Measurements from ENCODE around the gene EGFR. TPM values are rescaled to one million over a fixed set of nuclear protein-coding genes. Genes with fewer than 3 reads are reported as not detected.

The EGFR gene
- total RNA-seq, 4 donors from 2014 or later = 79.3 to 125 (median 110) TPM

DNA sequence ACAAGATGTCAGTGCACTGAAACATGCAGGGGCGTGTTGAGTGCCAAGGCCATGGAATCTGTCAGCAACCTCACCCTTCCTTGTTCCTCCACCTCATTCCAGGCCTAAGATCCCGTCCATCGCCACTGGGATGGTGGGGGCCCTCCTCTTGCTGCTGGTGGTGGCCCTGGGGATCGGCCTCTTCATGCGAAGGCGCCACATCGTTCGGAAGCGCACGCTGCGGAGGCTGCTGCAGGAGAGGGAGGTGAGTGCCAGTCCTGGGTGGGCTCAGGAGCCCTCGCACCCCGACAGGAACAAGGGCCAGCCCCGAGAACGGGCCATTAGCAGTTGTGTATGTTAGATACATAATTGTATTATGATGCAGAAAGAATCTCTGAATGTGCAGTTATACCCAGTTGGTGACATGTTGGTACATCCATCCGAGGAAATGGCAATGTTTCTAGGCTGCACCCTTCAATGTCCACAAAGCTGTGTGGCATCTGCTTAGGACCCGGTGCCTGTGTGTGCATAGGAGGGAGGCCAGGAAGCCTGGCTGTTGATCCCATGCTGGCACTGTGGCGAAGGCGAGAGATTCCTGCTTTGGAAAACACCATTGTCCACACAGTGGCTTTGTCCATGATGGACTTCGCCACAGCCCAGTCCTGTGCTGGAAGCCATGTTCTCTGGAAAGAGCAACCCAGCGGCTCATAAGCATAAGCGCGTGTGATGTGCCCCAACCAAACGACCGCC, 154.2 kb downstream of the EGFR start:
- H3K4me3 ChIP-seq = no peak overlapping the region
- intact Hi-C loops (cut with DNase I) = no loop called here
- no peak for TF ChIP-seq POLR2A (IDR thresholded peaks at IDR 0.05; ENCODE audit: low read depth)
- TF ChIP-seq POLR2AphosphoS5 (IDR thresholded peaks at IDR 0.05) = no peak
- TF ChIP-seq, protein P1, sequence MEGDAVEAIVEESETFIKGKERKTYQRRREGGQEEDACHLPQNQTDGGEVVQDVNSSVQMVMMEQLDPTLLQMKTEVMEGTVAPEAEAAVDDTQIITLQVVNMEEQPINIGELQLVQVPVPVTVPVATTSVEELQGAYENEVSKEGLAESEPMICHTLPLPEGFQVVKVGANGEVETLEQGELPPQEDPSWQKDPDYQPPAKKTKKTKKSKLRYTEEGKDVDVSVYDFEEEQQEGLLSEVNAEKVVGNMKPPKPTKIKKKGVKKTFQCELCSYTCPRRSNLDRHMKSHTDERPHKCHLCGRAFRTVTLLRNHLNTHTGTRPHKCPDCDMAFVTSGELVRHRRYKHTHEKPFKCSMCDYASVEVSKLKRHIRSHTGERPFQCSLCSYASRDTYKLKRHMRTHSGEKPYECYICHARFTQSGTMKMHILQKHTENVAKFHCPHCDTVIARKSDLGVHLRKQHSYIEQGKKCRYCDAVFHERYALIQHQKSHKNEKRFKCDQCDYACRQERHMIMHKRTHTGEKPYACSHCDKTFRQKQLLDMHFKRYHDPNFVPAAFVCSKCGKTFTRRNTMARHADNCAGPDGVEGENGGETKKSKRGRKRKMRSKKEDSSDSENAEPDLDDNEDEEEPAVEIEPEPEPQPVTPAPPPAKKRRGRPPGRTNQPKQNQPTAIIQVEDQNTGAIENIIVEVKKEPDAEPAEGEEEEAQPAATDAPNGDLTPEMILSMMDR (IDR thresholded peaks at IDR 0.05) = no peak
- TF ChIP-seq EP300 (IDR thresholded peaks at IDR 0.05) = no peak
- H3K9me3 ChIP-seq = no peaks in the 10 kb centered on the region
- 94% methylated on average over 20 of the region's 25 CpGs for WGBS
- H3K27me3 ChIP-seq = no peaks in the 10 kb centered on the region
- no peak overlapping the region for H3K27ac ChIP-seq (replicated peaks in 1 of 4)
- peaks cover 45 to 78% (median 55%) of the 10 kb centered on the region in 4 donors for H3K36me3 ChIP-seq
- H3K4me1 ChIP-seq = peaks cover 7 to 13% (median 12%) of the 10 kb centered on the region in 4 donors
- no peak for DNase-seq (ENCODE audit: extremely low spot score)

DNA sequence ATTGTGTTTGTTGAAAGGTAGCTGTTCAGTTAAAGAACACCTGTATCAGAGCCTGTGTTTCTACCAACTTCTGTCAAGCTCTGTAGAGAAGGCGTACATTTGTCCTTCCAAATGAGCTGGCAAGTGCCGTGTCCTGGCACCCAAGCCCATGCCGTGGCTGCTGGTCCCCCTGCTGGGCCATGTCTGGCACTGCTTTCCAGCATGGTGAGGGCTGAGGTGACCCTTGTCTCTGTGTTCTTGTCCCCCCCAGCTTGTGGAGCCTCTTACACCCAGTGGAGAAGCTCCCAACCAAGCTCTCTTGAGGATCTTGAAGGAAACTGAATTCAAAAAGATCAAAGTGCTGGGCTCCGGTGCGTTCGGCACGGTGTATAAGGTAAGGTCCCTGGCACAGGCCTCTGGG, 154.9 kb downstream of the EGFR start:
- no peak overlapping the region for H3K4me3 ChIP-seq
- H3K27ac ChIP-seq (replicated peaks in 1 of 4) = no peak overlapping the region
- no peak for DNase-seq (ENCODE audit: extremely low spot score)
- peaks cover 45 to 81% (median 55%) of the 10 kb centered on the region in 4 donors for H3K36me3 ChIP-seq
- H3K27me3 ChIP-seq = no peaks in the 10 kb centered on the region
- intact Hi-C loops (cut with DNase I) = no loop called here
- no peaks in the 10 kb centered on the region for H3K9me3 ChIP-seq
- peaks cover 7 to 19% (median 19%) of the 10 kb centered on the region in 4 donors for H3K4me1 ChIP-seq
- WGBS = 90% methylated on average over 6 of the region's 7 CpGs
- TF ChIP-seq POLR2AphosphoS5 (IDR thresholded peaks at IDR 0.05) (no peak), EP300 (IDR thresholded peaks at IDR 0.05) (no peak), POLR2A (IDR thresholded peaks at IDR 0.05; ENCODE audit: low read depth) (no peak)
- TF ChIP-seq, protein P1 (IDR thresholded peaks at IDR 0.05) = no peak

DNA sequence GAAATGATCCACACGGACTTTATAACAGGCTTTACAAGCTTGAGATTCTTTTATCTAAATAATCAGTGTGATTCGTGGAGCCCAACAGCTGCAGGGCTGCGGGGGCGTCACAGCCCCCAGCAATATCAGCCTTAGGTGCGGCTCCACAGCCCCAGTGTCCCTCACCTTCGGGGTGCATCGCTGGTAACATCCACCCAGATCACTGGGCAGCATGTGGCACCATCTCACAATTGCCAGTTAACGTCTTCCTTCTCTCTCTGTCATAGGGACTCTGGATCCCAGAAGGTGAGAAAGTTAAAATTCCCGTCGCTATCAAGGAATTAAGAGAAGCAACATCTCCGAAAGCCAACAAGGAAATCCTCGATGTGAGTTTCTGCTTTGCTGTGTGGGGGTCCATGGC, 155.6 kb downstream of the EGFR start:
- peaks cover 7 to 27% (median 26%) of the 10 kb centered on the region in 4 donors for H3K4me1 ChIP-seq
- TF ChIP-seq, protein P1 (IDR thresholded peaks at IDR 0.05) = no peak
- no peak for TF ChIP-seq EP300 (IDR thresholded peaks at IDR 0.05)
- TF ChIP-seq POLR2AphosphoS5 (IDR thresholded peaks at IDR 0.05) = no peak
- no peak for TF ChIP-seq POLR2A (IDR thresholded peaks at IDR 0.05; ENCODE audit: low read depth)
- intact Hi-C loops (cut with DNase I) = no loop called here
- no peaks in the 10 kb centered on the region for H3K27me3 ChIP-seq
- no peak for DNase-seq (ENCODE audit: extremely low spot score)
- H3K36me3 ChIP-seq = peaks cover 45 to 84% (median 62%) of the 10 kb centered on the region in 4 donors
- 91% methylated on average over 12 of the region's 12 CpGs for WGBS
- no peak overlapping the region for H3K4me3 ChIP-seq
- no peaks in the 10 kb centered on the region for H3K9me3 ChIP-seq
- no peak overlapping the region for H3K27ac ChIP-seq (replicated peaks in 1 of 4)

DNA sequence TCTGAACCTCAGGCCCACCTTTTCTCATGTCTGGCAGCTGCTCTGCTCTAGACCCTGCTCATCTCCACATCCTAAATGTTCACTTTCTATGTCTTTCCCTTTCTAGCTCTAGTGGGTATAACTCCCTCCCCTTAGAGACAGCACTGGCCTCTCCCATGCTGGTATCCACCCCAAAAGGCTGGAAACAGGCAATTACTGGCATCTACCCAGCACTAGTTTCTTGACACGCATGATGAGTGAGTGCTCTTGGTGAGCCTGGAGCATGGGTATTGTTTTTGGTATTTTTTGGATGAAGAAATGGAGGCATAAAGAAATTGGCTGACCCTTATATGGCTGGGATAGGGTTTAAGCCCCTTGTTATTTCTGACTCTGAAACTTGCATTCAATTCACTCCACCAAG, 156.0 kb downstream of the EGFR start:
- WGBS = 82% methylated on average over 1 of the region's 1 CpG
- Histone ChIP-seq H3K27me3 (no peaks in the 10 kb centered on the region), H3K36me3 (peaks cover 45 to 84% (median 61%) of the 10 kb centered on the region in 4 donors), H3K9me3 (no peaks in the 10 kb centered on the region), H3K27ac (replicated peaks in 1 of 4) (no peak overlapping the region), H3K4me3 (no peak overlapping the region), H3K4me1 (peaks cover 7 to 31% (median 29%) of the 10 kb centered on the region in 4 donors)
- DNase-seq (ENCODE audit: extremely low spot score) = no peak
- no peak for TF ChIP-seq EP300 (IDR thresholded peaks at IDR 0.05)
- TF ChIP-seq POLR2AphosphoS5 (IDR thresholded peaks at IDR 0.05) = no peak
- TF ChIP-seq POLR2A (IDR thresholded peaks at IDR 0.05; ENCODE audit: low read depth) = no peak
- TF ChIP-seq, protein P1 (IDR thresholded peaks at IDR 0.05) = no peak
- intact Hi-C loops (cut with DNase I) = no loop called here

Data from esophagus muscularis mucosa (tissue), 4 donors.